Measurements from ENCODE around the gene RASA3.
A peak's percentile ranks its signal among the peaks of the same experiment; 100 is the strongest.

RASA3 gene

GRCh38 chr13:113950451-113951245 is 181.8 kb downstream of the RASA3 start:
- Histone ChIP-seq H3K27me3 (no peaks in the 10 kb centered on the region), H3K4me1 (peaks cover 44 to 66% (median 57%) of the 10 kb centered on the region in 10 experiments), H3K4me3 (no peak overlapping the region), H4K20me1 (peaks cover 0 to 54% (median 0%) of the 10 kb centered on the region in 11 experiments; a peak in 7 of 22 replicates), H3K9ac (peak overlapping the region in 7 of 11 experiments; percentile 27 to 58 (median 47); a peak in 12 of 22 replicates), H3K27ac (peak overlapping the region in 5 of 11 experiments; percentile 5 to 45 (median 17); a peak in 3 of 22 replicates), H3K4me2 (peak overlapping the region; percentile 68 to 84 (median 79)), H3K36me3 (peaks cover 0 to 17% (median 0%) of the 10 kb centered on the region in 11 experiments; a peak in 5 of 22 replicates), H3K9me3 (replicated peaks in 1 of 11) (peaks cover 0 to 19% (median 11%) of the 10 kb centered on the region in 11 experiments; a peak in 19 of 22 replicates)
- TF ChIP-seq Cebpa-rat (IDR thresholded peaks at IDR 0.05), result no peak

- Histone ChIP-seq H4K20me1 (peaks cover 0 to 54% (median 0%) of the 10 kb centered on the region in 11 experiments; a peak in 7 of 22 replicates), H3K36me3 (peaks cover 0 to 6% (median 0%) of the 10 kb centered on the region in 11 experiments; a peak in 2 of 22 replicates), H3K4me1 (peaks cover 44 to 67% (median 58%) of the 10 kb centered on the region in 10 experiments), H3K27ac (peak overlapping the region in 1 of 11 experiments; percentile 83; a peak in 1 of 22 replicates), H3K4me2 (peak overlapping the region in 9 of 11 experiments; percentile 32 to 91 (median 80); a peak in 10 of 22 replicates), H3K27me3 (no peaks in the 10 kb centered on the region), H3K9ac (no peak overlapping the region), H3K9me3 (replicated peaks in 1 of 11) (peaks cover 0 to 8% (median 0%) of the 10 kb centered on the region in 11 experiments; a peak in 6 of 22 replicates), H3K4me3 (no peak overlapping the region)
- no peak for TF ChIP-seq Cebpa-rat (IDR thresholded peaks at IDR 0.05)
Measured at GRCh38 chr13:113949546-113949945, 182.9 kb downstream of the RASA3 start.

- no peak for TF ChIP-seq Cebpa-rat (IDR thresholded peaks at IDR 0.05)
- Histone ChIP-seq H3K9ac (peak overlapping the region in 10 of 11 experiments; percentile 15 to 71 (median 33); a peak in 14 of 22 replicates), H3K27me3 (no peaks in the 10 kb centered on the region), H3K4me1 (peaks cover 44 to 62% (median 57%) of the 10 kb centered on the region in 10 experiments), H3K4me2 (peak overlapping the region; percentile 53 to 91 (median 78)), H4K20me1 (peaks cover 0 to 47% (median 0%) of the 10 kb centered on the region in 11 experiments; a peak in 8 of 22 replicates), H3K9me3 (replicated peaks in 1 of 11) (peaks cover 0 to 7% (median 0%) of the 10 kb centered on the region in 11 experiments; a peak in 4 of 22 replicates), H3K36me3 (no peaks in the 10 kb centered on the region), H3K27ac (peak overlapping the region in 10 of 11 experiments; percentile 13 to 83 (median 53); a peak in 20 of 22 replicates), H3K4me3 (no peak overlapping the region)
Measured at GRCh38 chr13:113948034-113948742, 184.2 kb downstream of the RASA3 start.

GRCh38 chr13:113947311-113948033 is 185.0 kb downstream of the RASA3 start:
- peak overlapping the region in 9 of 11 experiments; percentile 17 to 71 (median 40); a peak in 14 of 22 replicates for H3K9ac ChIP-seq
- peaks cover 44 to 60% (median 56%) of the 10 kb centered on the region in 10 experiments for H3K4me1 ChIP-seq
- H3K4me3 ChIP-seq, result no peak overlapping the region
- no peaks in the 10 kb centered on the region for H3K36me3 ChIP-seq
- peaks cover 0 to 7% (median 0%) of the 10 kb centered on the region in 11 experiments; a peak in 4 of 22 replicates for H3K9me3 ChIP-seq (replicated peaks in 1 of 11)
- H3K4me2 ChIP-seq, result peak overlapping the region; percentile 53 to 91 (median 78)
- TF ChIP-seq Cebpa-rat (IDR thresholded peaks at IDR 0.05), result no peak
- no peaks in the 10 kb centered on the region; a peak in 1 of 22 replicates for H3K27me3 ChIP-seq
- H4K20me1 ChIP-seq, result peaks cover 0 to 45% (median 0%) of the 10 kb centered on the region in 11 experiments; a peak in 9 of 22 replicates
- H3K27ac ChIP-seq, result peak overlapping the region in 10 of 11 experiments; percentile 13 to 83 (median 53); a peak in 19 of 22 replicates

GRCh38 chr13:113946409-113947181 is 185.8 kb downstream of the RASA3 start:
- no peak for TF ChIP-seq Cebpa-rat (IDR thresholded peaks at IDR 0.05)
- peaks cover 0 to 45% (median 0%) of the 10 kb centered on the region in 11 experiments; a peak in 9 of 22 replicates for H4K20me1 ChIP-seq
- no peaks in the 10 kb centered on the region; a peak in 1 of 22 replicates for H3K27me3 ChIP-seq
- no peaks in the 10 kb centered on the region for H3K36me3 ChIP-seq
- peaks cover 42 to 57% (median 53%) of the 10 kb centered on the region in 10 experiments for H3K4me1 ChIP-seq
- peaks cover 0 to 7% (median 0%) of the 10 kb centered on the region in 11 experiments; a peak in 4 of 22 replicates for H3K9me3 ChIP-seq (replicated peaks in 1 of 11)
- peak overlapping the region; percentile 29 to 91 (median 78); a peak in 19 of 22 replicates for H3K4me2 ChIP-seq
- peak overlapping the region in 3 of 11 experiments; percentile 10 to 71 (median 29); a peak in 5 of 22 replicates for H3K9ac ChIP-seq
- H3K4me3 ChIP-seq, result no peak overlapping the region
- H3K27ac ChIP-seq, result peak overlapping the region in 4 of 11 experiments; percentile 2 to 78 (median 44); a peak in 3 of 22 replicates

GRCh38 chr13:113945857-113946408 is 186.5 kb downstream of the RASA3 start:
- no peak overlapping the region for H3K9ac ChIP-seq
- no peak overlapping the region for H3K4me3 ChIP-seq
- TF ChIP-seq Cebpa-rat (IDR thresholded peaks at IDR 0.05), result no peak
- peaks cover 0 to 7% (median 0%) of the 10 kb centered on the region in 11 experiments; a peak in 4 of 22 replicates for H3K9me3 ChIP-seq (replicated peaks in 1 of 11)
- H3K27me3 ChIP-seq, result no peaks in the 10 kb centered on the region; a peak in 1 of 22 replicates
- H3K27ac ChIP-seq, result no peak overlapping the region
- H3K4me1 ChIP-seq, result peaks cover 35 to 50% (median 47%) of the 10 kb centered on the region in 10 experiments
- no peaks in the 10 kb centered on the region for H3K36me3 ChIP-seq
- peaks cover 0 to 41% (median 0%) of the 10 kb centered on the region in 11 experiments; a peak in 8 of 22 replicates for H4K20me1 ChIP-seq
- peak overlapping the region in 8 of 11 experiments; percentile 53 to 91 (median 81); a peak in 12 of 22 replicates for H3K4me2 ChIP-seq

Measured in BLaER1 treated with 17β-estradiol and CSF1 and Interleukin-3, amounts not matched to agents 10 nM and 100 nM (cell line).